Mesenteric fat pad (tissue), 1 donor: Measurements from ENCODE around the gene CHID1. TPM values are rescaled to one million over a fixed set of nuclear protein-coding genes. Genes with fewer than 3 reads are reported as not detected.

Source experiments
- DNase-seq: peaks from one replicate; pipeline ENCODE4 v3.0.0-alpha.2; 2020; ENCODE audit warnings: low spot score
- total RNA-seq: library from RNA; stranded (reverse); fragmentation: NEBNext Ultra II Directional; extraction: Animal tissue kit (Norgen Biotek cat#: 25700); gene quantifications from one replicate; pipeline ENCODE4 v1.2.1, GENCODE V29; 2021
- donor health status: DM: yes; HTN: yes; CAD: no.

The CHID1 gene
- total RNA-seq, 1 donor from 2014 or later = 72.1 TPM

DNA sequence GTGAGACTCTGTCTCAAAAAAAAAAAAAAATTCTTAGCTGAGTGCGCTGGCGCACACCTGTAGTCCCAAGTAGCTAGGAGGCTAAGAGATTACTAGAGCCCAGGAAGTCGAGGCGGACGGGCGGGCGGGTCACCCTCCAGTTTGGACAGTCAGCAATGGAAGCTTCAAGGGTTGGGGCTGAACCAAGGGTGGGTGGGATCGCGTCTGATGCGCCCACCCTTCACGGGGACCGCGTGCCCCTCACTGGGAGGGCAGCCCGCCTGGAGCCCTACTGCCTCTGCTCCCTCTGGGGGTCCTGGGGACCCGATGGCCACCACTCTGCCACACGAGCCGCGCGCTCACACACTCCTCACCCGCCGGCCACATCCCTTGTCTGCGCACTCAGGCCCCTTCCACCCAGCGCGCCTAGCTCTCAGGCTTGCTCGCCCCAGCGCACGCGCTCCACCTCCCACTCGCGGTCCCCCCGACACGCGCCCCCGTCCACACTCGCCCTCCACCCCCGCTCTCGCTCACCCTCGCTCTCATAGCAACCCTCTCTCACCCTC is 494 bp downstream of the CHID1 start:
- no peak for DNase-seq

- no peak for DNase-seq
Observed at GRCh38 chr11:909406-909805, 1.2 kb downstream of the CHID1 start.

- no peak for DNase-seq
Observed at GRCh38 chr11:908273-908672, 2.3 kb downstream of the CHID1 start.

GRCh38 chr11:907668-908067 is 2.9 kb downstream of the CHID1 start:
- DNase-seq = no peak

DNA sequence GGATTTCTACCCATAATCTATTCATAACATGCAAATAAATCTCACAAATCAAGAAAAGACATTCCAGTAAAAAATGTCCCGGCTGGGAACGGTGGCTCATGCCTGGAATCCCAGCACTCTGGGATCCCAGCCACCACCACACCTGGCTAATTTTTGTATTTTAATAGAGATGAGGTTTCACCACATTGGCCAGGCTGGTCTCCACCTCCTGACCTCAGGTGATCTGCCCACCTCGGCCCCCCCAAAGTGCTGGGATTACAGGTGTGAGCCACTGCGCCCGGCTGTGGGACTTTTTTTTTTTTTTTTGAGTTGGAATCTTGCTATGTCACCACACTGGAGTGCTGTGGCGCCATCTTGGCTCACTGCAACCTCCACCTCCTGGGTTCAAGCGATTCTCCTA is 4.7 kb downstream of the CHID1 start:
- no peak for DNase-seq

GRCh38 chr11:904380-904779 is 6.2 kb downstream of the CHID1 start:
- no peak for DNase-seq

- DNase-seq = no peak
Observed at GRCh38 chr11:901452-902061, 9.1 kb downstream of the CHID1 start.

DNA sequence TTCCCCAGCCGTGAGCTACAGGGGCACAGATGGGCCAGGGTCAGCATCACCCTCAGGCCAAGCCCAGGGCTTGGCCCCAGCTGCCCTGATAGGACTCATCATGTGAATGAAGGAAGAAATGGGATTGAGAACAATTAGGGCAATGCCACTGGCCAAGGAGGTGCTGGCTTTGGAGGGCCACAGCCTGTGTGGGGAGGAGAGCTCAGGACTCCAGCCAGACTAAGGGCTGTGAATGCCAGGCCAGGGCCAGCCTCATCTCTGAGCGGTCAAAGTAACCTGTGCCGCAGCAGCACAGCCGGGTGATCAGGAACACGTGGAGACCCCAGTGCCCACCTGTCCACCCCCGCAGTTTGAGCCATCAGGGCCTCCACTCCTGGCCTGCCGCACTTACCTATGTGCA is 10.1 kb downstream of the CHID1 start:
- no peak for DNase-seq

- no peak for DNase-seq
Observed at GRCh38 chr11:899724-900123, 10.9 kb downstream of the CHID1 start.

DNA sequence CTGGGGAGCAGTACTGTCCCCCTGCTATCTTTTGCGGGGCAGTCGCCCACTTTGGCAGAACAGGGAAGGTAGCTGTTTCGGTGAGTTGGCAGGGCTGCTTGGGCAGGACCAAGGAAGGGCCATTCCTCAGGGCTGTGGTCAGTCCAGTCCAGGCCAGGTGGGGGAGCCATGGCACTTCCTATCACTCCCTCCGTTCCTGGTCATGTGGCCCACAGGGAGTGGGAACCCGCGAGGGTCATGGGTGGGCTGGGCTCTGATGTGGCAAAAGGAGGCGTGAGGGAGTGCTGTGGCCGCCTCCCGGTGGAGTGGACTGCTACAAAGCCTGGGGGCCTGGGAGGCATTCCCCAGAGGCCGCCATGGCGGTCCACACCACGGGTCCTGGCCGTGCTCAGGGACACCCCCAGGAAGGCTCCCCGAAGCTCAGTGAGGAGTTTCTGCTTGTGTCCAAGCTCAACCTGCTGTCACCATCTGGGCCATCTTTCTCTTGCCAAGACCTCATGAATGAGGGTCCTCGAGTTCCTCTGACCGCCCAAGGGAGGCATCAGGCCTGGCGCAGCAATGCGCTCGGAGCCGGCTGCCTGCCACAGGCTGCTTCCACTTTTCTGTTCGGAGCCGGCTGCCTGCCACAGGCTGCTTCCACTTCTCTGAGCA is 11.9 kb downstream of the CHID1 start:
- DNase-seq = no peak

DNA sequence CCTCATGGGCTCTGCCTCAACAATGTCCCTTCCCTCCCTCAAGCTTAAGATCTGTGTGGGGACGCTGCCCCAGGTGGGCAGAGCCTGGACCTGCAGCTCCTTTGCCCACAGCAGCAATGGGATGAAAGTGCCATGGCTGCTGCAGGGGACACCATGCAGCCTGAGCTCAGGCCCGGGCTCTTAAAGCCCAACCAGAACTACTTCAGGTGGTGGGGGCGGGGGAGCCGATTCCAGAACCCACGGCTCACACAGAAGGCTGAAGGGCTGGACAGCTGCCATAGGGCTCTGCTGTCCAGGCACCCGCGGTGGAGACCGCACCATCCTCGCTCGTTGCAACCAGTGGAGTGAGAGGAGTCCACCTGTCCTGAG is 12.5 kb downstream of the CHID1 start:
- DNase-seq = no peak

- no peak for DNase-seq
Observed at GRCh38 chr11:897253-898142, 13.1 kb downstream of the CHID1 start.

DNA sequence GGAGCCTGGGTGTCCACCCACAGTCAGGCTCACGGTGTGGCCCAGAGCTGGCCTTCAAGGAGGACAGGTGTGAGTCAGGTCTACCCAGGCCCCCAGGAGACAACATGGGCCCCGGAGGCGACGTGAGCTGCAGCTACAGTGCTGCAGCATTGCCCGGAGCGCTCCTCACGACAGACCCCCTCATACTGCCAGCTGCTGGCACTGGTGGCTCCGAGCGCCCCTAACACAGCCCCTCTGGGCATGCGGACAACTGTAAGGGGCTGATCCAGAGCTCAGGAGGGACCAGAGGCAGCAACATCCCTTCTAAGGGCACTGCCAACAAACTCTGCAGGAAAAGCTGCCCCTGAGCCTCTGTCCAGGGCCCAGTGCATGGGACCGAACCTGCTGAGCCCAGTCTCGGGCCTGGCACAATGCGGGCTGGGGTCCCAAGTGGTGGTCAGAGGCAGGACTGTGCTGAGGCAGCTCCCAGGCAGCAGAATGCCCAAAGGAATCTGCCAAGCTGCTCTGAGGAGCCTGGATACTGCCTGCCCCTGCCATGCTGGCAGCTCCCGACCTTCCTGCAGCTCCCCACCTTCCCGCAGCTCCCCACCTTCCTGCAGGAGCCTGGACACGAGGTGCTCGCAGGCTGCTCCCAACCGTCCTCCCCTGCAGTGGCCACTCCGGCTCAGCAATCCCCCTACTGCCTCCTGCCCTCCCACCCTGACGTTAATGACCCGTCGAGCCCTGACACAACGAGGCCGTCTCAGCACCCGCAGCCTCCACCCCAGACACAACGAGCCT is 15.1 kb downstream of the CHID1 start:
- no peak for DNase-seq

GRCh38 chr11:894575-895201 is 15.9 kb downstream of the CHID1 start:
- DNase-seq = no peak

DNA sequence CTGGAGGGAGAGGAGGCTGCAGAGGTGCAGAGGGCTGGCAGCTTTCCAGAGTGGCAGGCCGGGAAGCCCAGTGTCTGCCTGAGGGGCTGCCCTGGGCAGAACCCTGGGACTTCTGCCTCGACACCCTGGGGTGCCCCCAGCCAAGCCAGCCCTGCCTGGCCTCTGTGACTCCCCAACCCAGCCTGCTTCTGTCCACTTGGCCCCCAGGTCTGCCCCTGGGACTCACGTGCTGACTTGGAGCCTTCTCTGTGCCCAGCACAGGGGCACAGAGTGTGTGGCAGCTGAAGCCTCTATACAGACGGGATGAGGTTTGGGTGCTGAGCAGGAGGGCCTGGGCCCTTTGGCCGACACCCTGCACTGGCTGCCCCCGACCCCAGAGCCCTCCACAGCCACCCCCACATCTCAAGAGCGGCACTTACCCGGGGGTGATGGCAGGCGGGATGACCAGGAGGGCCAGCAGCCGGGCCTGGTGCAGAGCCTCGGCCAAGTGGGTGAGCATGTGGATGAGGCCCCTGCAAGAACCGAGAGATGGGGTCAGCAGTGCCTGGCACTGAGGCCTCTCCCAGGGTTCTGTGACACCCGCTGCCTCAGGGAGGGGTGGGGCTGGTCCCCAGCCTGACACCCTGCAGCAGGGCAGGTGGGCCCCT is 17.5 kb downstream of the CHID1 start:
- no peak for DNase-seq

DNA sequence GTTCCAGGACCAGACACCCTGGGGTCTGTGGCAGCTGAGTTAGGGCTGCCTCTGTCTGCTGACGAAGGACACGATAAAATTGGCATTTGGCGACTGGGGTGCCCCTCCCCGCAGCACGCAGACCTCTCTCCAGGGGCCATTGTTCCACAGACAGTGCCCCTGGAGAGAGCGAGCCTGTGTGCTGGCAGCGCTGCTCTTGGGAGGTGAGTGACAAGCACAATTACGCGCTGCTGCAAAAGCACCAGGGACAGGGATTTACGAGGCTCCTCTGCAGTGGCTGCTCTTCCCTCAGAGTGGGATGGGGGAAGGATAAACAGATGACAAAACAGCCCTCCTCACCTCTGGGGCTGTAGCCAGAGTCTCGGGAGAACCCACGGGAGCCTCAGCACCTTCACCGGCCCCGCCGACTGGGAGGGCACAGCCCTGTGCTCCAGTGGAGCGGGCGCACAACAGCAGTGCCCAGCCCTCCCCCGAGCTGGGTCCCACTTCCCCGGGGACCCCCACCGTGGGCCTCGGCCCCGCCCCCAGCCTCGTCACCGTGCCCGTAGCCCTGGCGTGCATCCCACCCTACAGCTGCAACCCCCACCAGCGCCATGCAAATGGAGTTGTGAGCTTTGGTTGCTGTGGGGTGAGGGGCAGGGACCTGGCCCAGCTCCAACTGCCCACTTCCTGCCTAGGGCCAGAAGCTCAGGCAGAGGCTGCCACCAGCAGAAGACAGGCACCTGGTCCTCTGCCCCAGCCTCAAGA is 19.6 kb downstream of the CHID1 start:
- DNase-seq = no peak

GRCh38 chr11:889687-890475 is 20.7 kb downstream of the CHID1 start:
- no peak for DNase-seq

- DNase-seq = no peak
Observed at GRCh38 chr11:889257-889656, 21.4 kb downstream of the CHID1 start.
